ENCODE measurements around the gene PPP3R1. TPM values are rescaled to one million over a fixed set of nuclear protein-coding genes. Genes with fewer than 3 reads are reported as not detected.

PPP3R1 gene, protein sequence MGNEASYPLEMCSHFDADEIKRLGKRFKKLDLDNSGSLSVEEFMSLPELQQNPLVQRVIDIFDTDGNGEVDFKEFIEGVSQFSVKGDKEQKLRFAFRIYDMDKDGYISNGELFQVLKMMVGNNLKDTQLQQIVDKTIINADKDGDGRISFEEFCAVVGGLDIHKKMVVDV
- polyA plus RNA-seq (2013): 72.4 TPM

DNA sequence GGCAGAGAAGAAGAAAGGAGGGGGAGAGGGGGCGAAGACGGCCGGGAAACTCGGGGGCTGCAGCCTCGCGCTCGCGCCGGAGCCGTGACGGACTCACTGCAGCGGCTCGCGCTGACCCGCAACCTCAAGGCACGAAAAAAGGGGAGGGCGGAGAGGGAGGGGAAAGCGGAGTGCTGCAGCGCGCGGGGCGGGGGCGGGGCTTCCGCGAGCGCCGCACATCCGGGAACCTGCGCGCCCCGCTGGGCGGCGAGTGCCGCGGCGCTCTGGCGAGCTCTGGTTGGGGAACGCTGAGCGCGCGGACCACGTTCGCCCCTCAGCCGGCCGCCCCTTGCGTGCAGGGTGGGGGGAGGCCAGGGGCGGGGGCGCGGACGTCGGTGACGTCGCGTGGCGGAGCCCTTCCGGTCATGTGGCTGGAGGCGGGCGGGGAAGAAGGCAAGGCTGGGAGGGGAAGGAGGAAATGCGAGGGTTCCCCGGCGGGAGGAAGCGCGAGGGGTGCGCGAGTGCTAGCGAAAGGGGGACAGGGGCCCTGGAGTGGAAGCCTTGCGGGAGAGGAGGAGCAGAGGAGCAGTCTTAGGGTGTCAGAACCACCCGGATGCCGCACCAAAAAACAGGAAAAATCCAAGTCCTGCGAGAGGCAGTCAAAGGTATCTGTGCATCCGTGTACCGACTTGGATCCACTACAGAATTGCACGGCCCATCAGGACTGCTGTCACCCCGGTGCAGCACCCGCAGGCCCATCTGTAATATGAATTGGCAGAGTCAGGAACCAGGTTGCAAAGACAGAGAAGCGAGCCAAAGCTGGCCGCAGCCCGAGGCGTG, at the start of gene PPP3R1:
Gene PPP3R1, minus strand, starts transcription at position 133 of the 819 bp plus-strand sequence. CDS start 405 bp downstream, outside the sequence.
- DNase-seq: peak; percentile 97 to 99 (median 99)
- ChIA-PET CTCF (interaction anchor here (0.8 to 1.4 kb wide), 6 partner anchors 18 to 63 kb away, joined by 3 to 5 read pairs (median 3); no protein-coding TSS in a partner anchor), POLR2A (interaction anchor here (1.0 kb wide), 1 partner anchor 21 kb away, joined by 3 read pairs; no protein-coding TSS in a partner anchor)
- H3K36me3 ChIP-seq (ENCODE audit: control insufficient read depth in 4 of 4, insufficient read depth in 4 of 4, low read length in 3 of 4): peaks cover 0 to 8% (median 2%) of the 10 kb centered on the region in 4 experiments
- H3K27ac ChIP-seq (ENCODE audit: insufficient read depth in 1 of 2, low read depth in 1 of 2, low read length in 2 of 2, poor library complexity in 1 of 2, severe bottlenecking in 2 of 2): peak within 1 kb of the TSS; percentile 92 to 93
- H3K27me3 ChIP-seq (replicated peaks in 2 of 5; ENCODE audit: control insufficient read depth in 4 of 5, insufficient read depth in 5 of 5, low read length in 4 of 5): no peaks in the 10 kb centered on the region
- H3K4me3 ChIP-seq (ENCODE audit: control insufficient read depth in 1 of 7, extremely low read depth in 1 of 7, insufficient read depth in 4 of 7, low read depth in 2 of 7, low read length in 6 of 7): peak within 1 kb of the TSS; percentile 85 to 99 (median 99)
- peaks cover 32 to 51% (median 41%) of the 10 kb centered on the region in 4 experiments for H3K4me1 ChIP-seq (ENCODE audit: control extremely low read depth in 1 of 4, control insufficient read depth in 4 of 4, insufficient read depth in 4 of 4, low read length in 3 of 4)
- H3K9me3 ChIP-seq (ENCODE audit: control extremely low read depth in 1 of 5, control insufficient read depth in 4 of 5, insufficient read depth in 2 of 5, low read depth in 1 of 5, low read length in 4 of 5): no peaks in the 10 kb centered on the region
- WGBS (ENCODE audit: insufficient coverage): under 1% methylated on average over 62 of the region's 79 CpGs

DNA sequence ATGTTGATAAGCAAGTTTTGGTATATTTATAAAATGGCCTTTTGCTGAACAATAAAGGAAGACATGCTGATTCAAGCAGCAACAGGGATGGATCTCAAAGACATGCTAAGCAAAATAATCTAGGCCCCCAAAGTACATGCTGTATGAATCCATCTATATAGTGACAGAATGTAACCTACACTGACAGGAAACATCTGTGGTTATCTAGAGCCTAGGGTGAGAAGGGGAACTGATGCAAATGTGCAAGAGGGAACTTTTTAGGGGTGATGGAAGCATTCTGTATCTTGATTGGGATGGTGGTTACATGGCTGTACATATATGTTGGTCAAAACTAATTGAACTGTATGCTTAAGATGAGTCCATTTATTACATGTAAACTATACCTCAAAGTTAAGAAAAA, 43.2 kb upstream of the PPP3R1 start:
- Histone ChIP-seq H3K4me3 (ENCODE audit: control insufficient read depth in 1 of 7, extremely low read depth in 1 of 7, insufficient read depth in 4 of 7, low read depth in 2 of 7, low read length in 6 of 7) (no peak overlapping the region), H3K27ac (ENCODE audit: insufficient read depth in 1 of 2, low read depth in 1 of 2, low read length in 2 of 2, poor library complexity in 1 of 2, severe bottlenecking in 2 of 2) (no peak overlapping the region)
- peak; percentile 63 to 92 (median 86) for DNase-seq

DNA sequence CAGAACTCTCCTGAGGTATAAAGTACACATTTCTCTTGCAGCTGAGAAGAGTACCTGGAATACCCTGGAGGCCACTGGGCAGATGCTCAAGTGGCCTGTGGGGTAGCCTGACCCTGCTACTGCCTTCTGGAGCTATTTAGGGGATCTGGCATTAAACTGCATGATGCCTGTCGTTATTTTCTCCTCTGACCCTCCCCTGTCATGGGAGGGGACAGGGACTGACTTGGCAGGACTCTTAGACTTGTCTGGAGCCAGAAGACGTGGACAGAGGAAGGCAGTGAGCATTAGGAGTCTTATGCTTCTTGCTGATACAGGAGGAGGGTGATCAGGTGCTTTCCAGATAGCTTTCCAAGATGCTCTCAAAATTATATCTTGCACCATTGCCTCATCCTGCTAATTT, 42.6 kb upstream of the PPP3R1 start:
- no peak for DNase-seq
- ChIA-PET POLR2A (interaction anchor here (1.3 kb wide), 1 partner anchor 53 kb away, joined by 6 read pairs; no protein-coding TSS in a partner anchor), CTCF (interaction anchor here (1.2 to 8.9 kb wide), 9 partner anchors 10 to 172 kb away, joined by 3 to 71 read pairs (median 6); no protein-coding TSS in a partner anchor)
- peaks cover 10 to 31% (median 28%) of the 10 kb centered on the region in 4 experiments for H3K4me1 ChIP-seq (ENCODE audit: control extremely low read depth in 1 of 4, control insufficient read depth in 4 of 4, insufficient read depth in 4 of 4, low read length in 3 of 4)
- no peaks in the 10 kb centered on the region for H3K36me3 ChIP-seq (ENCODE audit: control insufficient read depth in 4 of 4, insufficient read depth in 4 of 4, low read length in 3 of 4)
- H3K27me3 ChIP-seq (replicated peaks in 2 of 5; ENCODE audit: control insufficient read depth in 4 of 5, insufficient read depth in 5 of 5, low read length in 4 of 5): no peaks in the 10 kb centered on the region
- no peak overlapping the region for H3K27ac ChIP-seq (ENCODE audit: insufficient read depth in 1 of 2, low read depth in 1 of 2, low read length in 2 of 2, poor library complexity in 1 of 2, severe bottlenecking in 2 of 2)
- H3K9me3 ChIP-seq (ENCODE audit: control extremely low read depth in 1 of 5, control insufficient read depth in 4 of 5, insufficient read depth in 2 of 5, low read depth in 1 of 5, low read length in 4 of 5): no peaks in the 10 kb centered on the region
- 100% methylated on average over 1 of the region's 2 CpGs for WGBS (ENCODE audit: insufficient coverage)
- no peak overlapping the region for H3K4me3 ChIP-seq (ENCODE audit: control insufficient read depth in 1 of 7, extremely low read depth in 1 of 7, insufficient read depth in 4 of 7, low read depth in 2 of 7, low read length in 6 of 7)

More for the DNA sequence above, 43.2 kb upstream of the PPP3R1 start:
- CTCF ChIA-PET: interaction anchor here (1.0 to 8.9 kb wide), 5 partner anchors 10 to 173 kb away, joined by 3 to 71 read pairs (median 5); no protein-coding TSS in a partner anchor
- Histone ChIP-seq H3K36me3 (ENCODE audit: control insufficient read depth in 4 of 4, insufficient read depth in 4 of 4, low read length in 3 of 4) (peaks cover 0 to 5% (median 0%) of the 10 kb centered on the region in 4 experiments), H3K9me3 (ENCODE audit: control extremely low read depth in 1 of 5, control insufficient read depth in 4 of 5, insufficient read depth in 2 of 5, low read depth in 1 of 5, low read length in 4 of 5) (no peaks in the 10 kb centered on the region), H3K27me3 (replicated peaks in 2 of 5; ENCODE audit: control insufficient read depth in 4 of 5, insufficient read depth in 5 of 5, low read length in 4 of 5) (no peaks in the 10 kb centered on the region), H3K4me1 (ENCODE audit: control extremely low read depth in 1 of 4, control insufficient read depth in 4 of 4, insufficient read depth in 4 of 4, low read length in 3 of 4) (peaks cover 9 to 30% (median 24%) of the 10 kb centered on the region in 4 experiments)
- POLR2A ChIA-PET: no interaction called here

DNA sequence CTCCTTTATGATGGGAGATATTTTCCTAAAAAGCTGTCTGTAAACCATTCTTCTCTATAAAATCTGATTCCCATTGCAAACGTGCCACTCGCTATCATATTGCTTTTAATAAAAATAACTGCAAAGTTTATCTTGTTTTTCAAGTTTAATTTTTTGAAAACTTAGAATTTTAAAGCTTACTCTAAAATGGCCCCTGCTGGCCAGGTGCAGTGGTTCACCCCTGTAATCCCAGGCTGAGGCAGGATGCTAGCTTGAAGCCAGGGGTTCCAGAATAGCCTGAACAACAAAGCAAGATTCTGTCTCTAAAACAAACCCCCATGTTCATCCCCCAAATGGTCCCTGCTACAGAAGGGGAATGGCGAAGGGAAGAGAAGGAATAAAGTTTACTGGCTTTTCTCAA, 41.9 kb upstream of the PPP3R1 start:
- ChIA-PET CTCF (interaction anchor here (0.7 to 8.9 kb wide), 11 partner anchors 9 to 172 kb away, joined by 3 to 71 read pairs (median 6); no protein-coding TSS in a partner anchor), POLR2A (interaction anchor here (1.3 kb wide), 1 partner anchor 53 kb away, joined by 6 read pairs; no protein-coding TSS in a partner anchor)
- no peak overlapping the region for H3K4me3 ChIP-seq (ENCODE audit: control insufficient read depth in 1 of 7, extremely low read depth in 1 of 7, insufficient read depth in 4 of 7, low read depth in 2 of 7, low read length in 6 of 7)
- no peak overlapping the region for H3K27ac ChIP-seq (ENCODE audit: insufficient read depth in 1 of 2, low read depth in 1 of 2, low read length in 2 of 2, poor library complexity in 1 of 2, severe bottlenecking in 2 of 2)
- no peak for DNase-seq
- H3K27me3 ChIP-seq (replicated peaks in 2 of 5; ENCODE audit: control insufficient read depth in 4 of 5, insufficient read depth in 5 of 5, low read length in 4 of 5): no peaks in the 10 kb centered on the region
- no peaks in the 10 kb centered on the region for H3K36me3 ChIP-seq (ENCODE audit: control insufficient read depth in 4 of 4, insufficient read depth in 4 of 4, low read length in 3 of 4)
- no CpG with 5 or more reads among the region's 3 CpGs for WGBS (ENCODE audit: insufficient coverage)
- H3K9me3 ChIP-seq (ENCODE audit: control extremely low read depth in 1 of 5, control insufficient read depth in 4 of 5, insufficient read depth in 2 of 5, low read depth in 1 of 5, low read length in 4 of 5): no peaks in the 10 kb centered on the region
- peaks cover 10 to 34% (median 28%) of the 10 kb centered on the region in 4 experiments for H3K4me1 ChIP-seq (ENCODE audit: control extremely low read depth in 1 of 4, control insufficient read depth in 4 of 4, insufficient read depth in 4 of 4, low read length in 3 of 4)

DNA sequence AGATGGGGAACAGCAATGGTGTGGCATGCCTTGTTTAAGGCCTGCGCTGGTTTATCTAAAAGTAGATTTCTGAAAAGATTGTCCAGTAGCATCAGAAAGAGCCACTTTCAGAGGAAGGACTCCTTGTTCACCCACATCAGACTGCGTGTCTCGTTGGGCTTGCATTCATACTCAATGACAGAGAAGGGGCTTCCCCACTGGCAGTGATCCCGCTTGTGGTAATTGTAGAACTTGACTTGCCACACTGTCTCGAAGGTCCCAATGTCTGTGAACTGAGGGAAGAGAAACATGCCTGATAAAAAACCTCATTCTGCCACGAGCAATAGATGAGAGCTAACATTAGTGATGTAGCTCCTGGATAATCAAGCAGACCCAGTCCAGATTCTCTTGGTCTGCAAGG, 41.4 kb upstream of the PPP3R1 start:
- H3K4me1 ChIP-seq (ENCODE audit: control extremely low read depth in 1 of 4, control insufficient read depth in 4 of 4, insufficient read depth in 4 of 4, low read length in 3 of 4): peaks cover 10 to 34% (median 29%) of the 10 kb centered on the region in 4 experiments
- no peaks in the 10 kb centered on the region for H3K36me3 ChIP-seq (ENCODE audit: control insufficient read depth in 4 of 4, insufficient read depth in 4 of 4, low read length in 3 of 4)
- CTCF ChIA-PET: interaction anchor here (0.6 to 8.9 kb wide), 13 partner anchors 8 to 192 kb away, joined by 3 to 71 read pairs (median 5); no protein-coding TSS in a partner anchor
- 67% methylated on average over 3 of the region's 6 CpGs for WGBS (ENCODE audit: insufficient coverage)
- no peaks in the 10 kb centered on the region for H3K9me3 ChIP-seq (ENCODE audit: control extremely low read depth in 1 of 5, control insufficient read depth in 4 of 5, insufficient read depth in 2 of 5, low read depth in 1 of 5, low read length in 4 of 5)
- no peak overlapping the region for H3K27ac ChIP-seq (ENCODE audit: insufficient read depth in 1 of 2, low read depth in 1 of 2, low read length in 2 of 2, poor library complexity in 1 of 2, severe bottlenecking in 2 of 2)
- peak in 2 of 3 donors; percentile 61 to 66 for DNase-seq
- no peak overlapping the region for H3K4me3 ChIP-seq (ENCODE audit: control insufficient read depth in 1 of 7, extremely low read depth in 1 of 7, insufficient read depth in 4 of 7, low read depth in 2 of 7, low read length in 6 of 7)
- H3K27me3 ChIP-seq (replicated peaks in 2 of 5; ENCODE audit: control insufficient read depth in 4 of 5, insufficient read depth in 5 of 5, low read length in 4 of 5): no peaks in the 10 kb centered on the region
- POLR2A ChIA-PET: interaction anchor here (1.3 kb wide), 1 partner anchor 52 kb away, joined by 6 read pairs; no protein-coding TSS in a partner anchor

DNA sequence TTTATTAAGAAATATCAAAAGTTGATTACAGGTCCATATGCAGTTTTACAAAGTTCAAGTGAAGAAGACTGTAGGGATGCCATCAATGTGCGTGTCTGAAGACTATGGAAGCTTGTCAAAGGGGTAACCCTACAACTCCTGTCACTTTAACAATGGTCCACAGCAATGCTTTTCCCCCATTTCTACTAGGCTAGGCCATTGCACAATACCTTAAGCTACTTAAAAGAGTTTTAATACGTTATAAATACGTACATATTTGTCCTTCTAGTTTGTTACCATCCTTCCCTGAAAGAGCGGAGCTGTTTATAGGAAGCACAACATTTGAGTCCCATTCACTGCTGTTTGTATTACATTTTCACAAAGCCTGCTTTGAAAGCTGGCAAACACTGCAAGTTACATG, 40.7 kb upstream of the PPP3R1 start:
- CTCF ChIA-PET: interaction anchor here (0.7 to 8.9 kb wide), 20 partner anchors 10 to 170 kb away, joined by 3 to 71 read pairs (median 6); partner anchors contain the start of gene CNRIP1
- POLR2A ChIA-PET: interaction anchor here (0.6 kb wide), 1 partner anchor 21 kb away, joined by 3 read pairs; no protein-coding TSS in a partner anchor
- WGBS (ENCODE audit: insufficient coverage): 100% methylated on average over 1 of the region's 4 CpGs

More for the DNA sequence above, 40.7 kb upstream of the PPP3R1 start:
- Histone ChIP-seq H3K27me3 (replicated peaks in 2 of 5; ENCODE audit: control insufficient read depth in 4 of 5, insufficient read depth in 5 of 5, low read length in 4 of 5) (no peaks in the 10 kb centered on the region), H3K36me3 (ENCODE audit: control insufficient read depth in 4 of 4, insufficient read depth in 4 of 4, low read length in 3 of 4) (no peaks in the 10 kb centered on the region), H3K4me1 (ENCODE audit: control extremely low read depth in 1 of 4, control insufficient read depth in 4 of 4, insufficient read depth in 4 of 4, low read length in 3 of 4) (peaks cover 10 to 41% (median 35%) of the 10 kb centered on the region in 4 experiments), H3K9me3 (ENCODE audit: control extremely low read depth in 1 of 5, control insufficient read depth in 4 of 5, insufficient read depth in 2 of 5, low read depth in 1 of 5, low read length in 4 of 5) (no peaks in the 10 kb centered on the region), H3K27ac (ENCODE audit: insufficient read depth in 1 of 2, low read depth in 1 of 2, low read length in 2 of 2, poor library complexity in 1 of 2, severe bottlenecking in 2 of 2) (no peak overlapping the region), H3K4me3 (ENCODE audit: control insufficient read depth in 1 of 7, extremely low read depth in 1 of 7, insufficient read depth in 4 of 7, low read depth in 2 of 7, low read length in 6 of 7) (no peak overlapping the region)
- DNase-seq: no peak

All from common myeloid progenitor, CD34-positive (primary cell).